HG02610 (cell line): ENCODE measurements around the gene DCAF10.
"Not testable (repeated sequence)": the region's sequence is repeated elsewhere in the genome, so short reads cannot be mapped to it uniquely, and the experiment has no call there.

Experiments used
- ATAC-seq: cut with Tn5 transposase; IDR thresholded peaks from one replicate; pipeline ENCODE4 v1.9.1; 2021; ENCODE audit warnings: mild to moderate bottlenecking, moderate library complexity; ENCODE audit not compliant: unreplicated experiment

DCAF10 gene

GRCh38 chr9:37859043-37859442, 58.4 kb downstream of the DCAF10 start:
- ATAC-seq, result no peak

GRCh38 chr9:37862530-37862929, 61.9 kb downstream of the DCAF10 start:
- ATAC-seq, result no peak

GRCh38 chr9:37870081-37870798, 69.6 kb downstream of the DCAF10 start:
- ATAC-seq, result no peak

GRCh38 chr9:37870799-37871176, 70.2 kb downstream of the DCAF10 start:
- ATAC-seq, result no peak

GRCh38 chr9:37873955-37874354, 73.4 kb downstream of the DCAF10 start:
- no peak for ATAC-seq

GRCh38 chr9:37876376-37876775, 75.8 kb downstream of the DCAF10 start:
- no peak for ATAC-seq

GRCh38 chr9:37880916-37881479, 80.4 kb downstream of the DCAF10 start:
- ATAC-seq, result peak; percentile 59

GRCh38 chr9:37887977-37888583, 87.5 kb downstream of the DCAF10 start:
- ATAC-seq, result not testable (repeated sequence)

GRCh38 chr9:37889536-37889935, 88.9 kb downstream of the DCAF10 start:
- ATAC-seq, result no peak

- ATAC-seq, result not testable (repeated sequence)
These were observed 90.4 kb downstream of the DCAF10 start for GRCh38 chr9:37891042-37891441.

GRCh38 chr9:37892063-37892462, 91.5 kb downstream of the DCAF10 start:
- no peak for ATAC-seq

- no peak for ATAC-seq
These were observed 97.1 kb downstream of the DCAF10 start for GRCh38 chr9:37897665-37898064.

- no peak for ATAC-seq
These were observed 98.4 kb downstream of the DCAF10 start for GRCh38 chr9:37899041-37899440.

GRCh38 chr9:37902131-37902530, 101.5 kb downstream of the DCAF10 start:
- no peak for ATAC-seq

- peak; percentile 0 for ATAC-seq
These were observed 102.4 kb downstream of the DCAF10 start for GRCh38 chr9:37902796-37903646.

GRCh38 chr9:37903647-37904444, 103.2 kb downstream of the DCAF10 start, which contains the start of gene SLC25A51:
Gene SLC25A51 (minus strand): TSS chr9:37904127. CDS start chr9:37888550, 15,577 bp downstream.
- ATAC-seq, result peak; percentile 86

GRCh38 chr9:37904445-37905130, 104.0 kb downstream of the DCAF10 start:
- no peak for ATAC-seq

GRCh38 chr9:37905131-37905505, 104.5 kb downstream of the DCAF10 start:
- ATAC-seq, result no peak

- no peak for ATAC-seq
These were observed 105.2 kb downstream of the DCAF10 start for GRCh38 chr9:37905776-37906175.
